ENCODE results near the gene INVS.

DNA sequence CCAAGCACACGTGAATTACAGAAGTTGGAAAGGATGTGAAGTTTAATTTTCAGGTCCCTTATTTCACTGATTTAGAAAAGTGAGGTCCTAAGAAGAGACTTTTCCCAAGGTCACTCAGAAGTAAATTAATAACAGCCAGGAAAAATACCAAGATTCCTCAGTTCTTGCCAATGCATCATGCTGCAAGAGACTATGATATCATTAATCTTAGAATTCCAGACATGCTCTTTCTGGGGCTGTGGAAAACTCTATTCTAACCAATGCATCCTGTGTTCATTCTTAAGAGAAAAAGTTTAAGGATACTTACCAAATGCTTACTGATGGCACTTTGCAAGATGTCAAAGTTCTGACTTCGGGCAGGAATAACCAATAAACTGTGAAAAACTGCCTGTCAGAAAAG, 210.9 kb downstream of the INVS start:
- TF ChIP-seq, protein P1, sequence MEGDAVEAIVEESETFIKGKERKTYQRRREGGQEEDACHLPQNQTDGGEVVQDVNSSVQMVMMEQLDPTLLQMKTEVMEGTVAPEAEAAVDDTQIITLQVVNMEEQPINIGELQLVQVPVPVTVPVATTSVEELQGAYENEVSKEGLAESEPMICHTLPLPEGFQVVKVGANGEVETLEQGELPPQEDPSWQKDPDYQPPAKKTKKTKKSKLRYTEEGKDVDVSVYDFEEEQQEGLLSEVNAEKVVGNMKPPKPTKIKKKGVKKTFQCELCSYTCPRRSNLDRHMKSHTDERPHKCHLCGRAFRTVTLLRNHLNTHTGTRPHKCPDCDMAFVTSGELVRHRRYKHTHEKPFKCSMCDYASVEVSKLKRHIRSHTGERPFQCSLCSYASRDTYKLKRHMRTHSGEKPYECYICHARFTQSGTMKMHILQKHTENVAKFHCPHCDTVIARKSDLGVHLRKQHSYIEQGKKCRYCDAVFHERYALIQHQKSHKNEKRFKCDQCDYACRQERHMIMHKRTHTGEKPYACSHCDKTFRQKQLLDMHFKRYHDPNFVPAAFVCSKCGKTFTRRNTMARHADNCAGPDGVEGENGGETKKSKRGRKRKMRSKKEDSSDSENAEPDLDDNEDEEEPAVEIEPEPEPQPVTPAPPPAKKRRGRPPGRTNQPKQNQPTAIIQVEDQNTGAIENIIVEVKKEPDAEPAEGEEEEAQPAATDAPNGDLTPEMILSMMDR (IDR thresholded peaks at IDR 0.05) = no peak
- no peak for TF ChIP-seq POLR2A (IDR thresholded peaks at IDR 0.05)

Data from uterus (tissue), 2 donors.